CD4-positive, alpha-beta T cell treated with Interleukin-17A for 1 hour (primary cell): Measurements from ENCODE around the gene ACY1.
"Not testable (repeated sequence)": the region's sequence is repeated elsewhere in the genome, so short reads cannot be mapped to it uniquely, and the experiment has no call there.

Source experiments
- DNase-seq: peaks from one replicate; pipeline ENCODE4 v3.0.0-alpha.2; 2020

ACY1 gene

GRCh38 chr3:52030714-52031310 lies 47.5 kb downstream of the ACY1 start:
- DNase-seq = no peak

GRCh38 chr3:52031896-52032295 lies 48.6 kb downstream of the ACY1 start:
- DNase-seq = no peak

GRCh38 chr3:52032702-52033408 lies 49.5 kb downstream of the ACY1 start:
- DNase-seq = no peak

GRCh38 chr3:52033748-52034147 lies 50.4 kb downstream of the ACY1 start:
- not testable (repeated sequence) for DNase-seq

GRCh38 chr3:52034212-52034611 lies 50.9 kb downstream of the ACY1 start:
- no peak for DNase-seq

- no peak for DNase-seq
These were observed 51.3 kb downstream of the ACY1 start for GRCh38 chr3:52034651-52035050.

GRCh38 chr3:52036222-52036694 lies 52.9 kb downstream of the ACY1 start:
- DNase-seq = no peak

- peak; percentile 47 for DNase-seq
These were observed 53.5 kb downstream of the ACY1 start for GRCh38 chr3:52036829-52037228.

GRCh38 chr3:52037291-52037690 lies 54.0 kb downstream of the ACY1 start:
- no peak for DNase-seq

- DNase-seq = no peak
These were observed 54.9 kb downstream of the ACY1 start for GRCh38 chr3:52038227-52038626.
